Tibial nerve (tissue), 3 donors: ENCODE measurements around the gene PDE4A.

Experiments
- CTCF ChIP-seq, 5 experiments: fragments of 200-600 bp in 3 of 5; fragments of 450-650 bp in 2 of 5; sonication (generic) in 3 of 5; IDR thresholded peaks; one replicate each; pipeline ENCODE4 v1.5.1; 2016 to 2019; ENCODE audit warnings: antibody characterized with exemption in 5 of 5, mild to moderate bottlenecking in 3 of 5, moderate library complexity in 2 of 5
- POLR2A ChIP-seq, 2 donors: fragments of 450-650 bp; IDR thresholded peaks; one replicate each; pipeline ENCODE4 v1.6.1; 2017; ENCODE audit warnings: antibody characterized with exemption in 2 of 2, mild to moderate bottlenecking in 2 of 2, moderate library complexity in 2 of 2

- TF ChIP-seq CTCF (IDR thresholded peaks at IDR 0.05) (no peak), POLR2A (IDR thresholded peaks at IDR 0.05) (no peak)
These were observed 20.5 kb upstream of the PDE4A start for GRCh38 chr19:10399878-10400277.
